HG03378 (cell line): Measurements from ENCODE around the gene SLC16A7.

Experiments
- ATAC-seq: cut with Tn5 transposase; IDR thresholded peaks from one replicate; pipeline ENCODE4 v1.9.1; 2021; ENCODE audit warnings: mild to moderate bottlenecking, moderate library complexity; ENCODE audit not compliant: unreplicated experiment

Gene SLC16A7

DNA sequence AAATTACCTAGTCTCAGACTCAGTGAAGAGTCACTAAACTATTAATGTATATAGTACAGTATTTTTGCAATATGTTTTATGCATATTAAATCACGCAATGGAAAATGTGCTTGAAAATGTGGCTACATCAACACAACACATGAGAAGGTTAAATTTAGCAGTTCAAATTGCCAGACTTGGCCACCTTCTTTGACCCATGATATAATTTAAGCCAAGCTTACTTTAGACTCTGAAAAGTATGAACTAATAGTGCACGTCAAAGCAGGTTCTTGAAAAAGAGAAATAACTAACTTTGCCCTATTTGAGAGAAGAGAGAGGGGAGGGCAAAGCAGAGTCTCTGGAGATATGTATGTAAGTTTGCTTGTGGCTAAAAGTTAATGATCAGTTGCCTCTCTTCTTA, 68.7 kb downstream of the SLC16A7 start:
- no peak for ATAC-seq

DNA sequence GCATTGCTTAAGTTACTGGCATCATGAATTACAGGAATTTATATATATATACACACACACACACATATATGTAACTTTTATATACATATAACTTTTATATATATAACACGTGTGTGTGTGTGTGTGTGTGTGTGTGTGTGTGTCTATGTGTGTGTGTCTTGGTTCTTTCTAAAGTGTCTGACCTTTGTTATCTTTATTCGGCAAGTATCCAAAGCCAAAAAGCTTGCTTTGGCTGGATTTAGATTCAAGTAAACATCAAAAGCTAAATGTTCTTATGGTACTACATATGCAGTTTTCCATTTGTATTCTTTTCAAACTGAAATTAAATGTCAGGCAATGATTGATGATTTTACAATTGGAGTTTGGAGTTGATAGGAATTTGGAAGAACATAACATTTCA, 69.9 kb downstream of the SLC16A7 start:
- no peak for ATAC-seq

DNA sequence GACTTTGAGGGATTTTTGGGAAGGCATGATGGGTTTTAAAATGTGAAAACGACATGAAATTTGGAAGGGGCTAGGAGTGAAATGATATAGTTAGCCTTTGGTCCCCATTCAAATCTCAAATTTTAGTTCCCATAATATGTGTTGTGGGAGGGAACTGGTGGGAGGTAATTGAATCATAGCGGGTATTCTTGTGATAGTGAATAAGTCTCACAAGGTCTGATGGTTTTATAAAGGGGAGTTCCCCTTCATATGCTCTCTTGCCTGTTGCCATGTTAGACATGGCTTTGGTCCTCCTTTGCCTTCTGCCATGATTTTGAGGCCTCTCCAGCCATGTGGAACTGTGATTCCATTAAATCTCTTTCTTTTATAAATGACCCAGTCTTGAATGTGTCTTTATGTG, 72.8 kb downstream of the SLC16A7 start:
- ATAC-seq: no peak

DNA sequence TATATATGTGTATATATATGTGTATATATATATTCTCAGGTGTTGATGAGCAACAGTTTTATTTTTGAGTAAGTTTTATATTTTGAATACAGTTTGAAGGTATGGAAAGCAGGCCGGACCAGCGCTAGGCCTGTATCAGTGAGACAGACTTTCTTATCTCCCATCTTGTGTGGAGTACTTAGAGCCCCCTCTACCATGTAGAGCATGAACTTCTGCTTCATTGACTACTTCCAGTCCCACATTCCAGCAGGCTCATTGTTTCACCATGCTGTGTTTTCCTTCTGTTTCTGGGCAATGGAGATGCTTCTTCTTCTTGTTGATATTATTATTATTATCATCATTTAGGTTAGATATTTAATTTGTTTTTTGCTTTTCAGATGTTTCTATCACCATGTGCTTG, 76.4 kb downstream of the SLC16A7 start:
- no peak for ATAC-seq

DNA sequence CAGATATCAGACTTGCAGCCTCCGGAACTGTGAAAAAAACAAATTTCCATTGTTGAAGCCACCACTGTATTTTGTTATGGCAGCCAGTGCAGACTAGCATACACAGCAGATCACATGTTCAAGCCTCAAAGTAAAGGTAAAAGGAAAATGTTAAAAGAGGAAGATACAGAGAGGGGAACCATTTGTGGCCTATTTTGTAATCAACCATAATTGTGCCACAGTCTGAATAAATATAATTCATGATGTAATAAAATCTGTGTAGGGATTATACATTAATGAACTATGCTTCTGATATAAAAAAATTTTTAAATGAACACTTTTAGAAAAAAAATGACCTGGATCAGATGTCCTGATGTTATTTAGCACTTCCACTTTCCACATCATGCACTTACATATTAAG, 79.6 kb downstream of the SLC16A7 start:
- ATAC-seq: no peak

DNA sequence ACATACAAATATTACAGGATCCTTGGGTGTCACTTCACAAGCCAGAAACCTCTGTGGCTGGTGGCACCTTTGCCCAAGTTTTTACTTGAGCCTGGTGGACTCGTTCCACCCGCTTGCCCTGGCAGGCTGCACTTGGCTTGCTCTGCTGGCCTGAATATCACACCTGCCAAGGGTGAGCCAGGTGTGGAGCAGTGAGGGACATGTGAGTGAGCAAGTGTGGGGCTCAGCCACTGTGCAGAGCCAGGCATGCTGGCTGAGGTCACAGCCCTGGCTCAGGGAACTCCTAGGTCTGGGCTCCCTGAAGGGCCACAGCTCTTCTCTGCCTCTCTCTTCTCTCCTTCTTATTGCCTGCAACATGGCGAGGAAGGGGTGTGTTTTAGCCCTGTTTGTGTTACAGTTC, 82.0 kb downstream of the SLC16A7 start:
- no peak for ATAC-seq

DNA sequence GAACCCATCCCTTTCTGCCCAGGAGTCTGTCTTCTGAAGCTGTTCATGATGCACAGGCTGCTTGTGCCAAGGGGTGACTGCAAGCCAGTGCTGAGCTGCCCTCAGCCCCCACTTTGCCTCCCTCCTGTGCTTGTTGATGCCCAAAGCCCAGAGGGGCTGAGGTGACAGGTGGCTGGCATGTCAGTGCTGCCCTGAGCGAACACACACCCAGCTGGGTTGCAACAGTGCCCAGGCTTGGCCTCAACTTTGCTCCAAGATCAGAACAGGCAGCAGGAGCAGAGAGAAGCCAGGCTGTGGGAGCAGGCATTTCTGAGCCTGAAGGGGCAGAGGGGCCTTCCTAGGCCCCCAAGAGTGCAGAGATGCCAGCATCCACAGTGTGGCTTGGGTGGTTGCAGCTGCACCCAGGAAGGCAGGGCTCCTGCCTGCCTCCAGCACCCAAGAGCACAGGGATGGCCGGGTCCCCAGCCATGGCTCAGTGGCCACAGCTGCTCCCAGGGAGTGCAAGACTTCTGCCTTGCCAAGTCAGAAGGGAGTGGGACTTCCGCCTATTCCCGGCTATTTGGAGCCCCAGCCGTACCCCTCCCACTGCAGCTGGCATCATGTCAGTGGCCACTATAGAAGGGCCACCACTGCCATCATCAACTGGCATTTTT, 83.1 kb downstream of the SLC16A7 start:
- no peak for ATAC-seq

DNA sequence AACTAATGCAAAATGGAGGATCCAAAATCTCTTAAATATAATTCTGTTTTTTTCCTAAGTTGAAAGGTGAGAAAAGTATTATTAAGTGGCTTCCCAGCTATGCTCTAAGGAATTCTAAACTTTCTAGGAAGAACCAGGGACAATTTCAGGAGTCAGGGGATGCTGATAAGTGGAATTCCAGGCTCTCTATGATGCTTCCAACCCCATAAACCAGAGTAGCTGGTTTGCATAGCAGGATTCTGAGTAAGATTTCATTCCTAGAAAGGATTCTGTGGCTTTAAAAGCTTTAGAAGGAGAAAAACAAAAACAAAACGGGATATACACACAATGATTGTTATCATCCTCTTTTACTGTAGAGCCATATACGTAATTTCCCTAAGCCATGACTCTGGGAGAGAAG, 93.9 kb downstream of the SLC16A7 start:
- no peak for ATAC-seq

DNA sequence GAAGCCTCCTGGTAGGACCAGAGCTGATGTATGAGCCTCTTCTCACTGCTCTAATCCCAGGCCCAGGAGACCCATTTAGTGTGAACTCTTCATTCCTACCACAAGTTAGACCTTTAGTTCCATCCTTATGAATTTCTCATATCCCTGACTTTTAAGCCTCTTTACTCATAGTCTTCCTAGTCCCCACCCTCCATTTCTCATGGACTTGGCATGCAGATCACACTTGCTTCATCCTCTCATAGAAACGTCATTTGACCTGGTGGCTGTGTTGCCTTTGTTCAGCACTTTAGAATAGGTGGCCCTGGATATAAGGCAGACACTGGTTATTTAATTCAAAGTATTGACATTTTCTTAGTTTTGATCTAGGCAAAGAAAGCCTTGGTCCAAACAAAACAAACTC, 99.5 kb downstream of the SLC16A7 start:
- no peak for ATAC-seq

DNA sequence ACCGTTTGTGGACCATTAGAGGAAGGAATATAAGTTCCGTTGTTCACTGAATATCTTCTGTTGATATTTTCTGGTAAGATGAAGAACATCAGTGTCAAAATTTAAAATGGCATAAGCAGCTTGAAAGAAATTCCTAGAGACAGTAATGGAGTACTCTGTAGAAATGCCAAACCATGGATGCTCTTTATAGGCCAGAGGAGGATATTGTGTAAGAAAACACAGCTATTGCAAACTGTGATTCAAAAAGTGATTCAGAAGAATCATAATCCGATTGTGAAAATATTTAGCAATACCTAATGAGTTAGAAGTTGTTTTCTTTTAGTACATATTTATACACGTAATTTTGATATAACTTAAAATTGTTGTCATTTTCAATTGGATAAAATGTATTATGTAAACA, 102.8 kb downstream of the SLC16A7 start:
- no peak for ATAC-seq

DNA sequence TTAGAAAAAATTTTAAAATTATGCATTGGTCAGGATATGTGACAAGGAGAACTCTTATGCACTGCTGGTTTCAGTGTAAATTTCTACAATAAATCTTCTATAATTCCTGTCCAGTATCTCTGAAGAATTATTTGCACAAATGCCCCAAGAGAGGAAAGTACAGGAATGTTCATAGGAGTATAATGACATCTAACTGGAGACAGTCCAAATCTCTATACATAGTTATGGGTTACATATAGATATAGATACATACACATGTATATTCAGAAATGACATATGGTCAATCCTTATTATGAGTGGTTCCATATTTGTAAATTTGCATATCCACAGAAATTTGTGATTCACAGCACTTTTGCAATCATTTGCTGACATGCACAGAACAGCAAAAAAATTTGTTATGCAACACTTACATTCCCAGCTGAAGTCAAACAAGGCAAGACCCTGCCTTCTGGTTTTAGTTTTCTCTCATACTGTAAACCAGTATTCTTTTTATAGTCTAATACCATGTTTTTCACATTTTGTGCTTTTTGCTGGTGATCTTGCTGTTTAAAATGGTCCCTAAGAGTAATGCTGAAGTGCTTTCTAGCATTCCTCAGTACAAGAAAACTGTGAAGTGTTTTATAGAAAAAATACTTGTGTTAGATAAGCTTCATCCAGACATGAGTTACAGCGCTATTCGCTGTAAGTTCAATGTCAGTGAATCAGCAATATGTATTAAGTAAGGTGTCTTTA, 103.8 kb downstream of the SLC16A7 start:
- ATAC-seq: no peak

DNA sequence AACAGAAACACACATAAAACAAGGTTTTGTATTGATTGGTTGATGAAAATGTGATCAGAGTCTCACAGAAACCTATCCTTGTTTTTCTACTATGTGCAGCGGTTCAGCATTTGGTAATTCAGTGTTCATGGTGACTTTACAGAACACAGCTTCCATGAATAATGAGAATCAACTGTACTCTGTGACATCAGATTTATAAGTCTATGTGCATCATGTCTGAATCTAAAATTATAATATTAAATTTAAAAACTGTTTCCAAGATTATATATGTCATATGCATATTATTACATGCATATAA, 104.3 kb downstream of the SLC16A7 start:
- ATAC-seq: no peak

DNA sequence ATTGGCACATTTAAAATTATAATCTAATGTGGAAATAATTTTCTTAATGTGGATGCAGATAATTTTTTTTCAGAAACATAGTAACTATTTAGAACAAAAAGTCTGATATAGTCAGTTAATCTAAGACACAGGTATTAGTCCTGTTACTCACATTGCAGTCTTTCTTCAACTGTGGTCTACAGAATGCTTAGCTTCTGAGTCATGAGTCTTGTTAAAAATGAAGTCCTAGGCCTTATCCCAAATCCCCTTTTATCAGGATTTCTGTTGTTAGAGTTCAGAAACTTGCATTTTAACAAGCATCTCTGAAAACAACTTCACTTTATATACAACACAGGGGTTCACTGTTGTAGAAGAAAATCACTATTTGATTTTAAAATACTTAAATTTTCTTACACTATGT, 112.2 kb downstream of the SLC16A7 start:
- ATAC-seq: no peak

DNA sequence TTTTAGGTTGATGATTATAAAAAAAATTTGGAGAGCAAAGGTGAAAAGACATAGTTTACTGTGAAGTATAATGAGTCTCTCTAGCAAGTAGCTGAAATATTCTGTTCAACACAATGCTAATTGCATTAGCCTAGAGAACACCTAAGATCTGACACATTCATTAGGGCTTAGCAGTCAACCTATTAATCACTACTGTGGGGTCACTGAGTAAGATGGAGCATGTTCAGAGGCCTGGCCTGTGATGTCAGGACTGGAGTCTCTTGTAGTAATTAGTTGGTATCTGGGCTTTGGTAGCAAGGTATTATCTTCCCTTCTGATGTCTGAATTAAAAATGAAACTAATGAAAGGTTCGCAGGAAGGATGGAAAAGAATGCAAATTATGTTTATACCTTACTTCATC, 112.7 kb downstream of the SLC16A7 start:
- ATAC-seq: no peak

DNA sequence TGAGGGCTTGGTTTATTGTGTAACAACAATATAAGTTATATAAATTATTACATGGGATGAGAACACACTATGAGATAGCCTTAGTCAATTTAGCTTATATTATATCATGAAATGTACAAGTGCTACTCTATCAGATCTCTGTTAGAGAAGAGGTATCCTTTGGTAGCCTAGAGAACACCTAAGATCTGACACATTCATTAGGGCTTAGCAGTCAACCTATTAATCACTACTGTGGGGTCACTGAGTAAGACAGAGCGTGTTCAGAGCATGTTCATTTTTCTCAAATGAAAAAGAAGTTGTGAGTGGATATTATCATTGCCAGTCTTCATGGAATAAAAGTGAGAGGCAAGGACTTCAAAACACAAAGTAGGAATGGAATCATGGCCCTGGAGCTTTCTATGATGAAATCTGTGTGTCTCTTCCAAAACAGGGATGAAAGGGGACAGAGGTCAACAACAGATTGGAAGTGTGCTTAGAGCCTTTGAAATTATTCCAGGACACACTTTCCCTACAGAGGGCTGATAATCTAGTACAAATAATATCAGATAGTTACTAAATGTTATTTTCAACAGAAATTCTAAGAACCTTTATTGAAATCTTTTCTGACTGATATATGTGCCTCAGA, 114.3 kb downstream of the SLC16A7 start:
- ATAC-seq: no peak

DNA sequence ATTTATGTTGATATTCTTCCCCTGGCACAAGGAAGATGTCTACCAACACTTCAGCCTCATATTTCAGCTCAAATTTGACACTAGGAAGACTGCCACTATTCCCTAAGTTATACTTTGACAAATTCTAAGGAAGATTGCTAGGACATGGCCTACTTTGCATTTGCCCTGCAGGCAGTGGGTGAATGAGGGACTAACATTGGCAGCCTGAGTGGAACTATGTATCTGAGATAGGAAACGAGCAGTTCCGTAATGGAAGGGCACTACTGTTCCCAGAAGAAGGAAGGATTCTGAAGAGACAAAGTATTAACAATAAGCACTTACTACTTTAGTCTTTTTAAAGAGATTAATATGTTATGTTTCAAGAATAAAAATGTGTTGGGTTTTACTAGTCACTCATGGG, 115.1 kb downstream of the SLC16A7 start:
- ATAC-seq: no peak

DNA sequence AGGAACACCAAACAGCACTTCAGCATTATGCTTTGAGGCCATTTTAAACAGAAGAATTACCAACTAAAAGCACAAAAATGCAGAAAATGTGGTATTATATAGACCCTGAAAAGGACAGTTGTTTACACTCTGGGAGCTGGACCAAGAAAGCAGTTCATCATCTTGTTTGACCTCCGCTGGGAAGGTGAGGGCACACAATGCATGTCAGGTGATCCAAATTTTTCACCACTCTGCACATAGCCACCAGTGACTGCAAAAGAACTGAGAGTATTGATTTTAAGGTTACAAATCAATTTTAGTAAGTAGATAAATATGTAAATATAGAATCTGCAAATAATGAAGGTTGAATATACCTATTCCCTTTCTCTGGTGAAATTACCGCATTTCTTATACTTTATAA, 119.6 kb downstream of the SLC16A7 start:
- no peak for ATAC-seq

DNA sequence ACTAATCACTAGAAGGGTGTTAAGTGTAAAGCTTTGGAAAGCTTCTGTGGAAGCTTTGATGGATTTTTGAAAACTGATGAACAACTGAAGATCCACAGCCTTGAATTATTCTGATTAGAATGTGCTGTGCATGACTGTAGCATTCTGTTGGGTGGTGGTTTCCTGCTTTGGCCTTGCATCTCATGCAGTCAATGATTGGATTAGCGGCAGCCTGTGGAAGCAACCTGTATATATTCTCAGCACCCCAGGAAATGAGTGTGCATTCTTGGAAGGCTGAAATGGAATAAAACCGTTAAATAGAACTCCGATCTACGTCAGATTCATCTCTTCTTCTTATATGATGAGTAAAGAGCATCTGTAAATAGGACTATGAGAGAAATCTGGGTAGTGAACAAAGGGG, 120.2 kb downstream of the SLC16A7 start:
- no peak for ATAC-seq

DNA sequence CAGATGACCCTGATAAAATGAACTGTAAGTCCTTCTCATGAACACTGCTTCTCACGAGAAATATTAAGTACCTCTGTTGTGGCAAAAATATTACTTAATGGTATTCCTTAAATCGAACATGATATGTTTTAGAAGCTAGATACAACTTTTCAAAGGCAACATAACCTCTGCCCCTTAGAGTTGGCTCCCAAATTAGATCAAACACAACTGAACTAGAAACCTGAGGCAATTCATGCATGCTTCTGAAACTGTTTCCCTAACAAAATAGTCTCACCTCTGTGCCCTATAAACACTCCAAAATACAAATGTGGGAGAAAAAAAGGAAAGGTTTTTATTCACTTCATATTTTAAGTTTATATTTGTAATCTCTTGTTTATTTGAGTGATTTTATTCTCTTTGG, 121.6 kb downstream of the SLC16A7 start:
- ATAC-seq: no peak

DNA sequence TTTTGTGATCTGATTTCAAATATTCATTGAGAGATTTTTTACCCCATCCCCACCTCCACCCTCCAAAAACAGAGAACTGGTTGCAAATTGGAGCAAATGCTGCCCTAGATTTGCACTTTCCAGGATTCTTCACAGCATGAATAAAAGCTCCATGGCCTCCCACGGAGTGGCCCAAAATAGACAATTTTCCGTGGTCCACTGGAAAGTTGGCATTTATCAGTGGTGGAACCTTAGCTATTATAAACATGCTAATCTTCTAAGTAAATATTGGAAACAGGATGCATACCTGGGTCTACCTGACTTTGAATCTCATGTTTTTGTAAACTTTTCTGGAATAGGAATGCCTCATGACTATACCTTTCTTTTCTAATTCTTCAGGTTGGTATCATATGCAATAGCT, 123.9 kb downstream of the SLC16A7 start:
- no peak for ATAC-seq

DNA sequence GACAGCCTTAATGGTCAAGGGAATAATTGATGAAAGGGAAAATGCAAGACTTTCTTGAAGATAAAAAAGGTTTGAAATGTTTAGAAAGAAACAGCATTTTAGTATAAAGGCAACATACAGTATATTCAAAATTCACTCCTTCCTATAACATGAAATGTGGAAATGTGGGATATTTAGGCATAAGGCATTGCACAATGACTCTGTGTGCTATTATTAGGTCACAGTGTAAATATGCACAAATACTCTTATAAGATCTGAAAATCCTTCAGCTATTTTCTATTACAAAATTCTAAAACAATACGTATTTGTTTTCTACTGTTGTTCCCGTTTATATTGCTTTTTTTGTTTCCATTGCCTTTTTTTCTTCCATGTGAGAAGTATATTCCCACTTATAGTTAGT, 127.7 kb downstream of the SLC16A7 start:
- ATAC-seq: no peak

DNA sequence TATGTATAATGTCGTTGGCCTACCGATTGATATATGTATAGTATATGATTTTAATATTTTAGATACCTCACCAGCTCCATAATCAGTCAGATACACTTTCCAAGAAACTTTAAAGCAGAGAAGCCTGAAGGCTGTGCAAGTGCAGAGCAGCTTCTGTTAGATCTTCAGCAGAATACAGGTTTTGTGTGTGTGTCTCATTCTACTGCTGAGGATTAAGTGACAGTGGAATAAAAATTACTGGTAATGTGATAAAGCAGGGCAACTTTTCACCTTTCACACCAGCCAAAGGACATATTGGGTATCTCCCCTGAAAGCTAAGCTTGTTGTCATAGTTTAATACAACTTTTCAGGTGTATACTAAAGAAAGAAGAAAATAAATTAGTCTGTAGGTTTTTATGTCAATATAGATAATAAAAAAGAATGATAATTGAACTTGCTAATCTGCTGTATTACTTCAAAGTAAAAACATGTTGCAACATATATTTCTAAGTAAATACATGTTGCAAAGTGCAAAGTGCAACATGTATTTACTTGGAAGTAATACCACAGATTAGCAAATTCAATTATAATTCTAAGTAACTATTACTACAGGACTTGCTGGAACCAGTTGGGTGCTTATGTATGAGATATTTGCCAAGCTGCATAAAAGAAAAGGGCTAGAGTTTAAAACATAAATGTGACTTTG, 128.3 kb downstream of the SLC16A7 start:
- no peak for ATAC-seq
